ENCODE measurements around the gene CD28.
"Not testable (repeated sequence)": the region's sequence is repeated elsewhere in the genome, so short reads cannot be mapped to it uniquely, and the experiment has no call there.

CD28 gene

GRCh38 chr2:203772456-203773165, 66.2 kb downstream of the CD28 start:
- no peak for DNase-seq
- H3K9me3 Mint-ChIP-seq = peaks cover 34% of the 10 kb centered on the region
- no peaks in the 10 kb centered on the region for H3K4me1 Mint-ChIP-seq
- TF ChIP-seq, protein P1, sequence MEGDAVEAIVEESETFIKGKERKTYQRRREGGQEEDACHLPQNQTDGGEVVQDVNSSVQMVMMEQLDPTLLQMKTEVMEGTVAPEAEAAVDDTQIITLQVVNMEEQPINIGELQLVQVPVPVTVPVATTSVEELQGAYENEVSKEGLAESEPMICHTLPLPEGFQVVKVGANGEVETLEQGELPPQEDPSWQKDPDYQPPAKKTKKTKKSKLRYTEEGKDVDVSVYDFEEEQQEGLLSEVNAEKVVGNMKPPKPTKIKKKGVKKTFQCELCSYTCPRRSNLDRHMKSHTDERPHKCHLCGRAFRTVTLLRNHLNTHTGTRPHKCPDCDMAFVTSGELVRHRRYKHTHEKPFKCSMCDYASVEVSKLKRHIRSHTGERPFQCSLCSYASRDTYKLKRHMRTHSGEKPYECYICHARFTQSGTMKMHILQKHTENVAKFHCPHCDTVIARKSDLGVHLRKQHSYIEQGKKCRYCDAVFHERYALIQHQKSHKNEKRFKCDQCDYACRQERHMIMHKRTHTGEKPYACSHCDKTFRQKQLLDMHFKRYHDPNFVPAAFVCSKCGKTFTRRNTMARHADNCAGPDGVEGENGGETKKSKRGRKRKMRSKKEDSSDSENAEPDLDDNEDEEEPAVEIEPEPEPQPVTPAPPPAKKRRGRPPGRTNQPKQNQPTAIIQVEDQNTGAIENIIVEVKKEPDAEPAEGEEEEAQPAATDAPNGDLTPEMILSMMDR (IDR thresholded peaks at IDR 0.05) = no peak
- H3K27ac Mint-ChIP-seq = no peak overlapping the region
- H3K27me3 Mint-ChIP-seq (ENCODE audit: low read depth, poor library complexity) = no peaks in the 10 kb centered on the region
- H3K36me3 Mint-ChIP-seq (ENCODE audit: low read depth) = no peaks in the 10 kb centered on the region
- H3K4me3 Mint-ChIP-seq = no peak overlapping the region

DNA sequence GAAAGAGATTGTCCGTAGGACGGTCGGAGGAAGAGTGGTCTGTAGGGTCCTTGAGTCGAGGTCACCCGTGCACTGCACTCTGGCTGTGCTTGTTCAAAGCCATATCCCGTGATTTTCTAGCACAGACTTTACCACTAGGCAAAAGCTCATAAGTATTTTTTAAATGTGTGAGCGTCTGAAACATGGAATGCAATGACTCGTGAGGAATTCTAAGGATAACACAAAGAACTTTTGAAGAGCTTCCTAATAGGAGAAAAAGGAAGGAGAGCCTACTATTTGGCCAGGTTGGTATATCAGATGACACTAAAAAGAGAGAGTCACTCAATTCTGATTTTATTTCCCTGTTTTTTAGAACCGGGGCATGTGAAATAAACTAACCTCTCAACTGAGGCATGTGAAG, 68.3 kb downstream of the CD28 start:
- TF ChIP-seq, protein P1 (IDR thresholded peaks at IDR 0.05) = no peak
- H3K27ac Mint-ChIP-seq = no peak overlapping the region
- H3K36me3 Mint-ChIP-seq (ENCODE audit: low read depth) = no peaks in the 10 kb centered on the region
- H3K9me3 Mint-ChIP-seq = peaks cover 22% of the 10 kb centered on the region
- H3K27me3 Mint-ChIP-seq (ENCODE audit: low read depth, poor library complexity) = no peaks in the 10 kb centered on the region
- H3K4me1 Mint-ChIP-seq = peaks cover under 1% of the 10 kb centered on the region
- no peak for DNase-seq
- H3K4me3 Mint-ChIP-seq = no peak overlapping the region

- TF ChIP-seq, protein P1 (IDR thresholded peaks at IDR 0.05) = no peak
- Mint-ChIP-seq H3K27ac (no peak overlapping the region), H3K4me3 (no peak overlapping the region), H3K27me3 (ENCODE audit: low read depth, poor library complexity) (no peaks in the 10 kb centered on the region), H3K9me3 (peaks cover 16% of the 10 kb centered on the region), H3K4me1 (peaks cover 5% of the 10 kb centered on the region), H3K36me3 (ENCODE audit: low read depth) (no peaks in the 10 kb centered on the region)
- no peak for DNase-seq
Observed at GRCh38 chr2:203775684-203776083, 69.2 kb downstream of the CD28 start.

DNA sequence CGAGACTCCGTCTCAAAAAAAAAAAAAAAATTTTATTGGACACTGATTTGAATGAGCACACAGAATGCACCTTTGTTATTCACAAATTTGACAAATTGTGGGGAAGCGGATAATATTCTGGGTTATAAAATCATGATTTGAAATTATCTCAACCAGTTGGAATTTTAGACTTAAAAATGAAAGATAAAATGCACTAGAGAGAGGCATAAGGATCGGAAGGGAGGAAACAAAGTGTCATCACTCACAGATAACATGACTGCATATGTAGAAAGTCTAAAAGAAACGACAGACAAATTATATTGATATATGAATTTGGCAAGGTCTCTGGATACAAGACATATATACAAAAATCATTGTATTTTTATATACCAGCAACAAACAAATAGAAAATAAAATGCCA, 70.6 kb downstream of the CD28 start:
- TF ChIP-seq, protein P1 (IDR thresholded peaks at IDR 0.05) = no peak
- peaks cover 6% of the 10 kb centered on the region for H3K4me1 Mint-ChIP-seq
- no peak overlapping the region for H3K4me3 Mint-ChIP-seq
- H3K9me3 Mint-ChIP-seq = peaks cover 12% of the 10 kb centered on the region
- H3K27ac Mint-ChIP-seq = no peak overlapping the region
- no peak for DNase-seq
- no peaks in the 10 kb centered on the region for H3K27me3 Mint-ChIP-seq (ENCODE audit: low read depth, poor library complexity)
- no peaks in the 10 kb centered on the region for H3K36me3 Mint-ChIP-seq (ENCODE audit: low read depth)

- not testable (repeated sequence) for DNase-seq; H3K4me3 Mint-ChIP-seq; H3K27me3 Mint-ChIP-seq (ENCODE audit: low read depth, poor library complexity); H3K36me3 Mint-ChIP-seq (ENCODE audit: low read depth)
- peak overlapping the region; percentile 88 for H3K27ac Mint-ChIP-seq
- H3K4me1 Mint-ChIP-seq = peaks cover 28% of the 10 kb centered on the region
- H3K9me3 Mint-ChIP-seq = peaks cover 13% of the 10 kb centered on the region
Observed at GRCh38 chr2:203779477-203780073, 73.1 kb downstream of the CD28 start.

- TF ChIP-seq, protein P1 (IDR thresholded peaks at IDR 0.05) = no peak
- Mint-ChIP-seq H3K4me1 (peaks cover 32% of the 10 kb centered on the region), H3K27ac (peak overlapping the region; percentile 88), H3K27me3 (ENCODE audit: low read depth, poor library complexity) (no peaks in the 10 kb centered on the region), H3K9me3 (peaks cover 18% of the 10 kb centered on the region), H3K36me3 (ENCODE audit: low read depth) (no peaks in the 10 kb centered on the region), H3K4me3 (no peak overlapping the region)
- DNase-seq = no peak
Observed at GRCh38 chr2:203780231-203780630, 73.8 kb downstream of the CD28 start.

Measured in nephron progenitor cell (in vitro differentiated cells).